GM12891 (cell line): ENCODE results near the gene GMEB2.
A peak's percentile ranks its signal among the peaks of the same experiment; 100 is the strongest.
"Not testable (repeated sequence)": the region's sequence is repeated elsewhere in the genome, so short reads cannot be mapped to it uniquely, and the experiment has no call there.

Experiments used
- DNase-seq: peaks from one replicate; pipeline ENCODE4 v3.0.0; 2011; ENCODE audit warnings: low spot score; ENCODE audit not compliant: insufficient read length
- FAIRE-seq: peaks from 2 replicates; lab custom pipeline; 2011; peaks lifted over from hg19 to GRCh38; lab: Jason Lieb, UNC
- PAX5 ChIP-seq: IDR thresholded peaks from 2 replicates; pipeline ENCODE4 v1.6.1; 2011; ENCODE audit warnings: low read length, moderate library complexity, mild to moderate bottlenecking; ENCODE audit not compliant: insufficient read depth, severe bottlenecking
- POLR2A ChIP-seq: IDR thresholded peaks from 2 replicates; pipeline ENCODE4 v1.6.1; 2011; ENCODE audit warnings: low read depth, low read length, control low read depth
- POLR2AphosphoS5 ChIP-seq: IDR thresholded peaks from 2 replicates; pipeline ENCODE4 v1.6.1; 2011; ENCODE audit warnings: low read depth, low read length, control low read depth
- POU2F2 ChIP-seq: IDR thresholded peaks from 2 replicates; pipeline ENCODE4 v1.6.1; 2011; ENCODE audit warnings: low read depth, mild to moderate bottlenecking, control low read depth, low read length, moderate library complexity
- SPI1 ChIP-seq: IDR thresholded peaks from 2 replicates; pipeline ENCODE4 v1.6.1; 2011; ENCODE audit warnings: low read depth, low read length, control low read depth
- TAF1 ChIP-seq: IDR thresholded peaks from 2 replicates; pipeline ENCODE4 v1.6.1; 2011; ENCODE audit warnings: low read depth, low read length, control low read depth

Gene GMEB2

DNA sequence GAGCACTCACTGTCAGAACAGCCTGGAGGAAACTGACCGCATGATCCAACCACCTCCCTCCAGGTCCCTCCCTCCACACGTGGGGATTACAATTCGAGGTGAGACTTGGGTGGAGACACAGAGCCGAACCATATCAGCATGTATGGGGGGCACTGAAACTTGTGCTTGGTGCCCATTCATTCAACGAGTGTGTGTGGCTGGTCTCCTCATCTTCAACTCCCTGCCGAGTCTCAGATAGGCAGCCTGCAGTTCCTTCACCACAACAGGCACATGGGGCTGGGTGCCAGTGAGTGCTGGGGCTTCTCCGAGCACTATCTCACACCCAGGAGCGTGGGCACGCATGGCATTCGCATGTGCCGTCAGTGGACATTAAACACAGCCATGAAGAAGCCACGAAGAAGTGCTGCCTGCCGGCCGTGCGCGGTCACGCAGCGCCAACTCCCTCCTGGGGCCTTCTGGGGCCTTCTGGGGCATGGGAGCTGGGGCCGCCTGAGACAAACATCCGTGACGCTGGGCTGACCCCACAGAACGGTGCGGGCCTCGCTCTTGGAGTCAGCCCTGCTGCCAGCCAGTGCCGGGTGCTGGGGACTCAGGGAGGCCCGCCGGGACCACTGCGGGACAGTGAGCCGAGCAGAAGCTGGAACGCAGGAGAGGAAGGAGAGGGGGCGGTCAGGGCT is 30.5 kb upstream of the GMEB2 start:
- no peak for DNase-seq
- TF ChIP-seq PAX5: no peak
- no peak for TF ChIP-seq TAF1
- TF ChIP-seq SPI1: no peak
- no peak for TF ChIP-seq POU2F2
- TF ChIP-seq POLR2A: no peak
- no peak for TF ChIP-seq POLR2AphosphoS5
- FAIRE-seq: no peak

DNA sequence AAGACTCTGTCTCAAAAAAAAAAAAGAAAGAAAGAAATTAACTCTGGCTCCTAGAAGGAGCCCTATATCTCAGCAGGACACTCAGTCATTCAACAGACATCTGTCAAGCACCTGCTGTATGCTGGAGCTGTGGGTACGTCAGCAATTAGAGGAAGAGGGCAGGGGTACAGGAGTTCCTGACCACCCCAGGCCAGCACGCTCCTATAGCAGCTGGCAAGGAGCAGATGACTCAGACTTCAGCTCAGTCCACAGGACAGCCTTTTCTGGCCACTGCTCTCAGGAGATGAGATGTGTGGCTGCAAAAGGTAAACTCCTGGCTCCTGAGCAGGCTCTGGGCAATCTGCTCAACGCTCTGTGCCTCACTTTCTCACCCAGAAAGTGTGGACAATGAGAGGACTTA is 29.6 kb upstream of the GMEB2 start:
- DNase-seq: no peak

DNA sequence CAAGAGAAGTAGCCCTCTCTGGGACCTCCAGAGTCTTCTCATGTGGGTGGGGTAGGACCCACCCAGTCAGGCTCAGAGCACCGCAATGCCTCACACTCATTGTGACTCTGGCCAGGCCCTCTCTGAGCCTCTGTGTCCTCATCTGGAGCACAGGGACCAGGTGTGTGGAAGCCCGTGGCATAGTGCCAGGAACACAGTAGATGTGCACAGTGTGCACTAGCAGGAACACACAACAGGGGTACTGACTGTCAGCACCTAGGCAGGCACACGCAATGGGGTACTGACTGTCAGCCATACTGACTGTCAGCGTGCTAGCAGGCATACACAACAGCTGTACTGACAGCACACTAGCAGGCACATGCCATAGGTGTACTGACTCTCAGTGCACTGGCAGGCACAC is 28.3 kb upstream of the GMEB2 start:
- no peak for DNase-seq
- TF ChIP-seq POLR2AphosphoS5: no peak
- TF ChIP-seq TAF1: no peak
- no peak for TF ChIP-seq POLR2A
- no peak for FAIRE-seq

More for the DNA sequence above, 29.6 kb upstream of the GMEB2 start:
- no peak for FAIRE-seq
- TF ChIP-seq POLR2A (no peak), PAX5 (no peak), POU2F2 (no peak), SPI1 (no peak), POLR2AphosphoS5 (no peak), TAF1 (no peak)

DNA sequence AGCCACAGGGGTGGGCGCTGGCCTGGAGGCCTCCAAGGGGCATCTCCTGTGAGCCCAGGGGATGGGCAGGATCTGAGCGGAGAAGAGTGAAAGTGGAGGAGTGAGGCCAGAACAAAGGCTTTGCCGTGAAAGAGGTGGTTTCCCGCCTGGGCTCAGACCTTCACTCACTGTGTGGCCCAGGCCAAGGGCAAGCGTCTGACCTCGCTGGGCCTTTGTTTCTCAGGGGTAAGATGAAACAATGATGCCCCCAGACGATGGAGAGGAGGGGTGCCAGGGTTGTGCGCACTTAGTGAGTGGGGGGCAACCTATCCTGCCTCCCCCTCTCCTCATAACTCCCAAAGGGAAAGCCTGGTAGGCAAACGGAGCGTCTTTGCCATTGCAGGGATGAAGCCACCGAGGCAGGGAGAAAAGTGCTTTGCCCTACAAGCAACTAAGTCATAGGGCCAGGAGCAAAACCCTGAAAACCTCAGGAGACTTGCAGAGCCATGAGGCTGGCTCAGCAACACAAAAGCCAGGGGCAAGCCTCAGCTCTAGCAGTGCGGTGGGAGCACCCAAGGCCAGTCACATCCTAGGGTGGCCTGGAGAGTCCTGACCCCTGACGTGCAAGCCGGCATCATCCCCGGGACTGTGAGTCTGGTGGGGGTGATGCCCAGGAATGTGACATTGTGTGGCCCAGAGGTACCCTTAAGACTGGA is 27.2 kb upstream of the GMEB2 start:
- TF ChIP-seq TAF1 (no peak), POLR2A (no peak), POLR2AphosphoS5 (no peak), POU2F2 (no peak), SPI1 (no peak), PAX5 (no peak)
- DNase-seq: no peak
- no peak for FAIRE-seq

DNA sequence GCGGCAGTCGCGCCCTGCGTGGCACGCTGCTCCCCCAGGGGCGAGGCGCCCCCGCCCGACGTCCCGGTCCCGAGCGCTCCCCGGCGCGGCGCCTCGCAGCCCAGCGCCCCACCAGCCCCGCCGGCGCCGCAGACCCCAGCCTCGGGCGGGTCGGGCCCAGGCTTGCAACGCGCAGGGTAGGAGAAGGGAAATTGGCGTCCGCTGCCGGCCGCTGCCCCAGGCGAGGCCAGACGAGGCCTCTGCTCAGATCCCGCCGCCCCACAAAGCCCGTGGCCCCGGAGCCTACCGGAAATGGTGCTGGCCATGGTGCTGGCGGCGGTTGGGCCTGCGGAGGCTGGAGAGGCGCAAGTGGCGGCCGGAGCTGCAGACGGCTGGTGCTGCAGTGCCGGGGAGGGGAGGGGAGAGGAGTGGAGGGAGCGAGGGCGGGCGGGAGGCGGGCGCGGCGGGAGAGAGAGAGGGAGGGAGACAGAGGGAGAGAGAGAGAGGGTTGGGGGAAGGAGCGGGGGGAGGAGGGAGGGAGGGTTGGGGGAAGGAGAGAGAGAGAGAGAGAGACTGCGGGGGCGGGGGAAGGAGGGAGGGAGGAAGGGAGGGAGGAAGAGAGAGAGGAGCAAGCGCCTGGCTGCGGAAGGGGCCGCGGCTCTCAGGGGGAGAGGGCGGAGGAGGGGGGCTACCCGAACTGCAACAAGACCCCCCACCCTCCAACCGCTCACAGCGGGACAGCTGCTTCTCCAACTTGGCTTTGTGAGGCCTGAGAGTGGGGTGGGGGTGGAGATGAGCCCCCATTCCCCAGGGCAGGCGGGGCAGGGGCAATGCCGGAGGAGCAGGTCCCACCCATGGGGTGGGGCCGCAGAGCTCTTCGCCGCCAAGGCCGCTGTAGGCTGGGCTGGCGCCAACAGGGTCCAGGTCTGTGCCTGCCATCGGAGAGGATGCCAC is 26.4 kb upstream of the GMEB2 start, which contains the start of gene STMN3:
STMN3 (minus strand) TSS at position 384 of the 933 bp plus-strand sequence; CDS start at position 305, 79 bp downstream.
- FAIRE-seq (no peak), DNase-seq (peak; percentile 83)
- TF ChIP-seq SPI1 (no peak), POLR2A (no peak), POLR2AphosphoS5 (no peak), POU2F2 (no peak), TAF1 (no peak), PAX5 (no peak)

DNA sequence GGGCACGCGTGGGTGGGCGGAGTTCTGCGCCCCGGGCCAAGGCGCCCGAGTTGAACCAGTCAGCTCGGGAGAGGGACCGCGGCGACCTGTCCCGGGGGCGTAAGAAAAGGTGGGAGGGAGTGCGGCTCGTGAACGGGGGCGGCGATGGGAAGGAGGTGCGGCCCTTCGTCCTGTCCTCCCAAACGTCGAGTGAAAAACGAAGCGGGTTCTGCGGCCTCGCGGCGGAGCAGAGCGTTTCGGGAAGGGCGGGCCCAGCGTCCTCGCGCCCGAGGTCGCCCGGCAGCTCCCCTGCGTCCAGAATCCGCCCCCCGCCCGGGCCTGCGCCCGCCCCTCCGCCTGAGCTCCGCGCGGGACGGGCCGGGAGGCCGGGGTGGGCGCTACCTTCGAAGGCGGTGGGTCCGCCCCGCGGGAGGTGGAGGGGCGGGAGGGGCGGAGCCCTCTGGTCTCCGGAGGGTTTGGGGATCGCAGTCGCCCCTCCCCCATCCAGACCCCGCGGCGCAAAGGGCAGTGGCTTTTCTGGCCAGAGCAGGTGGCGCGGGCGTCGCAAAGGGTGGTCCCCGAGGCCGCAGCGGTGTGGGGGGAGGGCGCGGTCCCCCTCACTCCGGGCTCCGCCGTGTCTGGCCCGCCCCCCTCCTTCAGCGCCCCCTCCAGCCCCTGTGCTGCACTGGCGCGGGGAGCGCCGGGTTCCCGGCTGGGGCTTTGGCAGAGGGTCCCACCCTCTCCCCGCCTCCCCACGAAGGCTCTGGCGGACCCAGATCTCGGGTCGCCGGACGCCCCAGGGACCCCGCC is 25.5 kb upstream of the GMEB2 start:
- TF ChIP-seq TAF1: no peak
- TF ChIP-seq PAX5: no peak
- TF ChIP-seq POLR2AphosphoS5: no peak
- no peak for TF ChIP-seq POU2F2
- no peak for TF ChIP-seq SPI1
- TF ChIP-seq POLR2A: no peak
- FAIRE-seq (no peak), DNase-seq (no peak)

DNA sequence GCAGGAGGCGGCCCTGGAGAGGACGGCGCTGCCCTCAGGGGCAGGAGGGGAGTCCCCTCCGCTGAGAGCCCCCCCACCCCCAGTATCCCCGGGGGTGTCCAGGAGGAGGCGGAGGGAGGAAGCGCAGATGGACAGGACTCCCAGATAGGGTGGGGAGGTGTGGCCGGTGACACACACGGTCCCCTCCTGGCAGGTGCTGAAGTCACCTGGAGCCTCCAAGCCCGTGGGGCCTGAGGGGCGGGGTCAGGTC is 25.0 kb upstream of the GMEB2 start:
- FAIRE-seq: no peak
- TF ChIP-seq TAF1: no peak
- no peak for TF ChIP-seq SPI1
- no peak for DNase-seq

DNA sequence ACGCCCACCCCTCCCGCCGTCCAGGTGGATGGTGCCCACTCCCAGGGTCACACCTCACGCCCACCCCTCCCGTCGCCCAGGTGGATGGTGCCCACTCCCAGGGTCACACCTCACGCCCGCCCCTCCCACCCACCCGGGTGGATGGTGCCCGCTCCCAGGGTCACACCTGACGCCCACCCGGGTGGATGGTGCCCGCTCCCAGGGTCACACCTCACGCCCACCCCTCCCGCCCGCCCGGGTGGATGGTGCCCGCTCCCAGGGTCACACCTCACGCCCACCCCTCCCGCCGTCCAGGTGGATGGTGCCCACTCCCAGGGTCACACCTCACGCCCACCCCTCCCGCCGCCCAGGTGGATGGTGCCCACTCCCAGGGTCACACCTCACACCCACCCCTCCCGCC is 23.6 kb upstream of the GMEB2 start:
- not testable (repeated sequence) for DNase-seq, FAIRE-seq
